ENCODE measurements around the gene ELMO1. TPM values are rescaled to one million over a fixed set of nuclear protein-coding genes. Genes with fewer than 3 reads are reported as not detected.

ELMO1 gene
- total and polyA plus RNA-seq, 2 experiments from 2014 or later: 6.5 to 24.9 TPM

DNA sequence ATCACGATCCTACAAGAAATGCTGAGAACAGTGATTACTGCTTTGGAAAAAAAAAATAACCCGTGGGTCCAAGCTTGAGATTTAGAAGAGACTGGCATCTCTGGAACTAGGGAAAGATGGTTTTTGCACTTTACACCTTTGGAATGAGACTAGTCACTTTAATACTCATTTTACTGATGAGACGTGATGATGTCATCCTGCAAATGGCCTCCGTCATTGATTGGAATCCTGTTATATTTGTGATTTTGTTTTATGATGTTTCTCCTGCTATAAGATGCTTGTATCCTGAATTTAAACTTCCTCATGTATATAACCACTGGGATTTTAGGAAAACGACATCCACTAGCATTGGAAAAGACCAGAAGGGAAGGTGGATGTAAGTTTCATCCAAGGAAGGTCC is 363.1 kb downstream of the ELMO1 start:
- no peaks in the 10 kb centered on the region for H3K36me3 ChIP-seq (ENCODE audit: insufficient read depth)
- no peak overlapping the region for H3K4me2 ChIP-seq
- H3F3A ChIP-seq (replicated peaks; ENCODE audit: low read depth): no peaks in the 10 kb centered on the region
- no peaks in the 10 kb centered on the region for H3K4me1 ChIP-seq (ENCODE audit: insufficient read depth)
- H3K27ac Mint-ChIP-seq: no peak overlapping the region
- ATAC-seq: no peak
- no peaks in the 10 kb centered on the region for H4K20me1 ChIP-seq (replicated peaks; ENCODE audit: insufficient read depth)
- no peak overlapping the region for H3K4me3 Mint-ChIP-seq
- H3K27me3 Mint-ChIP-seq (ENCODE audit: insufficient read depth, low read depth, poor library complexity): no peaks in the 10 kb centered on the region
- H3K9me2 ChIP-seq (ENCODE audit: insufficient read depth): no peaks in the 10 kb centered on the region
- no peaks in the 10 kb centered on the region for H3K9me3 Mint-ChIP-seq
- no peak overlapping the region for H2AFZ ChIP-seq
- TF ChIP-seq STAT1 (IDR thresholded peaks at IDR 0.05; ENCODE audit: unreplicated experiment) (no peak), NANOG (IDR thresholded peaks at IDR 0.05; ENCODE audit: borderline replicate concordance) (no peak), CTCF (conservative IDR thresholded peaks at IDR 0.05; ENCODE audit: low read depth in 2 of 2) (no peak), POLR2AphosphoS5 (IDR thresholded peaks at IDR 0.05; ENCODE audit: low read depth) (no peak), ZNF462 (CRISPR knock-in tag; IDR thresholded peaks at IDR 0.05) (no peak), ZNF331 (CRISPR knock-in tag; IDR thresholded peaks at IDR 0.05; ENCODE audit: low read depth) (no peak), EZH2phosphoT487 (IDR thresholded peaks at IDR 0.05; ENCODE audit: unreplicated experiment) (no peak), ETS1 (IDR thresholded peaks at IDR 0.05) (no peak), JUNB (IDR thresholded peaks at IDR 0.05; ENCODE audit: unreplicated experiment) (no peak), EZH2 (IDR thresholded peaks at IDR 0.05; ENCODE audit: low read depth, unreplicated experiment) (no peak)
- TF ChIP-seq, protein P1, sequence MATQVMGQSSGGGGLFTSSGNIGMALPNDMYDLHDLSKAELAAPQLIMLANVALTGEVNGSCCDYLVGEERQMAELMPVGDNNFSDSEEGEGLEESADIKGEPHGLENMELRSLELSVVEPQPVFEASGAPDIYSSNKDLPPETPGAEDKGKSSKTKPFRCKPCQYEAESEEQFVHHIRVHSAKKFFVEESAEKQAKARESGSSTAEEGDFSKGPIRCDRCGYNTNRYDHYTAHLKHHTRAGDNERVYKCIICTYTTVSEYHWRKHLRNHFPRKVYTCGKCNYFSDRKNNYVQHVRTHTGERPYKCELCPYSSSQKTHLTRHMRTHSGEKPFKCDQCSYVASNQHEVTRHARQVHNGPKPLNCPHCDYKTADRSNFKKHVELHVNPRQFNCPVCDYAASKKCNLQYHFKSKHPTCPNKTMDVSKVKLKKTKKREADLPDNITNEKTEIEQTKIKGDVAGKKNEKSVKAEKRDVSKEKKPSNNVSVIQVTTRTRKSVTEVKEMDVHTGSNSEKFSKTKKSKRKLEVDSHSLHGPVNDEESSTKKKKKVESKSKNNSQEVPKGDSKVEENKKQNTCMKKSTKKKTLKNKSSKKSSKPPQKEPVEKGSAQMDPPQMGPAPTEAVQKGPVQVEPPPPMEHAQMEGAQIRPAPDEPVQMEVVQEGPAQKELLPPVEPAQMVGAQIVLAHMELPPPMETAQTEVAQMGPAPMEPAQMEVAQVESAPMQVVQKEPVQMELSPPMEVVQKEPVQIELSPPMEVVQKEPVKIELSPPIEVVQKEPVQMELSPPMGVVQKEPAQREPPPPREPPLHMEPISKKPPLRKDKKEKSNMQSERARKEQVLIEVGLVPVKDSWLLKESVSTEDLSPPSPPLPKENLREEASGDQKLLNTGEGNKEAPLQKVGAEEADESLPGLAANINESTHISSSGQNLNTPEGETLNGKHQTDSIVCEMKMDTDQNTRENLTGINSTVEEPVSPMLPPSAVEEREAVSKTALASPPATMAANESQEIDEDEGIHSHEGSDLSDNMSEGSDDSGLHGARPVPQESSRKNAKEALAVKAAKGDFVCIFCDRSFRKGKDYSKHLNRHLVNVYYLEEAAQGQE (IDR thresholded peaks at IDR 0.05; ENCODE audit: unreplicated experiment): no peak
- no peak for DNase-seq (ENCODE audit: low spot score)
- no peak overlapping the region for H3K4me3 ChIP-seq
- H3K4me1 Mint-ChIP-seq: no peaks in the 10 kb centered on the region; the same call in 2 of the 3 replicates
- H3K79me2 ChIP-seq (replicated peaks; ENCODE audit: insufficient read depth): no peaks in the 10 kb centered on the region
- no peaks in the 10 kb centered on the region for H3K36me3 Mint-ChIP-seq (ENCODE audit: low read depth)
- H3K27ac ChIP-seq (ENCODE audit: low read depth): no peak overlapping the region
- H3K27me3 ChIP-seq (ENCODE audit: insufficient read depth): no peaks in the 10 kb centered on the region

All from GM23338 (cell line).